GM23338 (cell line): Measurements from ENCODE around the gene LILRA6. TPM values are rescaled to one million over a fixed set of nuclear protein-coding genes. Genes with fewer than 3 reads are reported as not detected.

ENCODE experiments used
- ATAC-seq: fragments of 200-7000 bp; cut with Tn5 transposase; 3 replicates; pipeline ENCODE4 v1.9.1; 2020
- DNase-seq: peaks from one replicate; pipeline ENCODE4 v3.0.0-alpha.2; 2015; ENCODE audit warnings: low spot score
- H2AFZ ChIP-seq: fragments of 200-600 bp; sonication (generic); 2 replicates; pipeline ENCODE4 v1.8.0; 2016; ENCODE audit warnings: antibody characterized with exemption, mild to moderate bottlenecking, moderate library complexity
- H3F3A ChIP-seq: fragments of 200-600 bp; sonication (generic); replicated peaks from 2 replicates; pipeline ENCODE4 v1.8.0; 2017; ENCODE audit warnings: antibody characterized with exemption, mixed run types, low read depth
- H3K27ac ChIP-seq: fragments of 200-600 bp; sonication (generic); 2 replicates; pipeline ENCODE4 v1.6.1; 2016; ENCODE audit warnings: low read depth
- H3K27me3 ChIP-seq: fragments of 200-600 bp; sonication (generic); 2 replicates; pipeline ENCODE4 v1.8.0; 2016; ENCODE audit warnings: mild to moderate bottlenecking, mixed run types, moderate library complexity; ENCODE audit not compliant: insufficient read depth
- H3K36me3 ChIP-seq: fragments of 200-600 bp; sonication (generic); 2 replicates; pipeline ENCODE4 v1.8.0; 2016; ENCODE audit warnings: mild to moderate bottlenecking; ENCODE audit not compliant: insufficient read depth
- H3K4me1 ChIP-seq: fragments of 200-600 bp; sonication (generic); 2 replicates; pipeline ENCODE4 v1.8.0; 2016; ENCODE audit warnings: mild to moderate bottlenecking, moderate library complexity; ENCODE audit not compliant: insufficient read depth
- H3K4me2 ChIP-seq: fragments of 200-600 bp; sonication (generic); 2 replicates; pipeline ENCODE4 v1.7.1; 2017; ENCODE audit warnings: mixed run types
- H3K4me3 ChIP-seq: fragments of 200-600 bp; sonication (generic); 2 replicates; pipeline ENCODE4 v1.6.1; 2016; ENCODE audit warnings: mixed run types
- H3K79me2 ChIP-seq: fragments of 200-600 bp; sonication (generic); replicated peaks from 2 replicates; pipeline ENCODE4 v1.8.0; 2017; ENCODE audit warnings: mild to moderate bottlenecking; ENCODE audit not compliant: insufficient read depth
- H3K9me2 ChIP-seq: fragments of 200-600 bp; sonication (generic); 2 replicates; pipeline ENCODE4 v1.8.0; 2017; ENCODE audit not compliant: insufficient read depth
- H4K20me1 ChIP-seq: fragments of 200-600 bp; sonication (generic); replicated peaks from 2 replicates; pipeline ENCODE4 v1.8.0; 2017; ENCODE audit warnings: mild to moderate bottlenecking; ENCODE audit not compliant: insufficient read depth
- H3K27ac Mint-ChIP-seq: 2 replicates; pipeline ENCODE4 v1.8.0; 2020; ENCODE audit warnings: inconsistent platforms, mild to moderate bottlenecking, moderate library complexity, mixed read lengths
- H3K27me3 Mint-ChIP-seq: 3 replicates; pipeline ENCODE4 v1.8.0; 2022; ENCODE audit warnings: low read depth, mild to moderate bottlenecking, moderate library complexity, mixed read lengths, inconsistent platforms; ENCODE audit not compliant: insufficient read depth, poor library complexity
- H3K36me3 Mint-ChIP-seq: 3 replicates; pipeline ENCODE4 v1.8.0; 2021; ENCODE audit warnings: low read depth, mild to moderate bottlenecking, inconsistent platforms, moderate library complexity, mixed read lengths
- H3K4me1 Mint-ChIP-seq: 3 replicates; pipeline ENCODE4 v1.8.0; 2020; ENCODE audit warnings: mild to moderate bottlenecking, inconsistent platforms, mixed read lengths
- H3K4me3 Mint-ChIP-seq: 3 replicates; pipeline ENCODE4 v1.8.0; 2021; ENCODE audit warnings: moderate library complexity, mild to moderate bottlenecking, inconsistent platforms, mixed read lengths
- H3K9me3 Mint-ChIP-seq: 3 replicates; pipeline ENCODE4 v1.8.0; 2020; ENCODE audit warnings: moderate library complexity, mild to moderate bottlenecking, inconsistent platforms, mixed read lengths
- CREB1 ChIP-seq: fragments of 250-450 bp; sonication (Bioruptor Pico); IDR thresholded peaks from 2 replicates; pipeline ENCODE4 v1.5.0; 2020; ENCODE audit warnings: low read depth, mild to moderate bottlenecking, moderate library complexity
- EZH2 ChIP-seq: fragments of 200-600 bp; sonication (generic); IDR thresholded peaks from one replicate; pipeline ENCODE4 v1.8.0; 2017; ENCODE audit warnings: antibody characterized with exemption, mild to moderate bottlenecking, low read depth; ENCODE audit not compliant: unreplicated experiment
- EZH2phosphoT487 ChIP-seq: fragments of 200-600 bp; sonication (generic); IDR thresholded peaks from one replicate; pipeline ENCODE4 v1.8.1; 2018; ENCODE audit warnings: antibody characterized with exemption; ENCODE audit not compliant: unreplicated experiment
- JUNB ChIP-seq: IDR thresholded peaks from one replicate; pipeline ENCODE4 v1.6.1; 2016; ENCODE audit warnings: antibody characterized with exemption; ENCODE audit not compliant: unreplicated experiment
- NANOG ChIP-seq: IDR thresholded peaks from 2 replicates; pipeline ENCODE4 v1.6.1; 2016; ENCODE audit warnings: antibody characterized with exemption, borderline replicate concordance
- POLR2AphosphoS5 ChIP-seq: IDR thresholded peaks from 2 replicates; pipeline ENCODE4 v1.6.1; 2016; ENCODE audit warnings: antibody characterized with exemption, low read depth
- STAT1 ChIP-seq: IDR thresholded peaks from one replicate; pipeline ENCODE4 v1.6.1; 2016; ENCODE audit warnings: antibody characterized with exemption; ENCODE audit not compliant: unreplicated experiment
- ZNF331 ChIP-seq: fragments of 250-450 bp; sonication (Bioruptor Pico); IDR thresholded peaks from 2 replicates; pipeline ENCODE4 v1.5.0; 2020; ENCODE audit warnings: low read depth, mild to moderate bottlenecking, moderate library complexity
- polyA plus RNA-seq: library from polyadenylated mRNA; unstranded; fragments of >200 nt; fragmentation: Nextera tagmentation; extraction: Ambion mirVana; gene quantifications from 2 replicates; pipeline ENCODE4 v1.2.1, GENCODE V29; 2016
- total RNA-seq: library from RNA; depleted of rRNA; stranded (reverse); fragments of >200 nt; shearing (Covaris generic); gene quantifications from 2 replicates; pipeline ENCODE4 v1.2.3, GENCODE V29; 2014
- TF ChIP-seq, protein P1 (sequence below): IDR thresholded peaks from one replicate; pipeline ENCODE4 v1.6.1; 2018; ENCODE audit warnings: antibody characterized with exemption; ENCODE audit not compliant: unreplicated experiment
- TF ChIP-seq, protein P2 (sequence below): IDR thresholded peaks from 2 replicates; pipeline ENCODE4 v1.6.1; 2016; ENCODE audit warnings: antibody characterized with exemption
- TF ChIP-seq, protein P3 (sequence below), 2 experiments: fragments of 200-600 bp in 1 of 2; sonication (generic) in 1 of 2; conservative IDR thresholded peaks; 2 replicates each; pipeline versions ENCODE4 v1.5.1 to v1.6.1; 2016 to 2017; ENCODE audit warnings: antibody characterized with exemption in 2 of 2, low read depth in 2 of 2, mild to moderate bottlenecking in 2 of 2, moderate library complexity in 1 of 2

LILRA6 gene
- total and polyA plus RNA-seq, 2 experiments from 2014 or later: not detected

DNA sequence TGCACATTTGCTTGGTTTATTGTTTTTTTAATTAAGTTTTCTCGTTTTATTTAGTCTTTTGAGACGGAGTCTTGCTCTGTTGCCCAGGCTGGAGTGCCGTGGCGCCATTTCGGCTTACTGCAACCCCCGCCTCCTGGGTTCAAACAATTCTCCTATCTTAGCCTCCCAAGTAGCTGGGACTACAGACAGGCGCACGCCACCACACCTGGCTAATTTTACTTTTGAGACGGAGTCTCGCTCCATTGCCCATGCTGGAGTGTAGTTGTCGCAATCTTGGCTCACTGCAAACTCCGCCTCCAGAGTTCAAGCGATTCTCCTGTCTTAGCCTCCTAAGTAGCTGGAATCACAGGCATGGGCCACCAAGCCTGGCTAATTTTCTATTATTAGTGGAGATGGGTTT lies 40.6 kb downstream of the LILRA6 start:
- peaks cover 60% of the 10 kb centered on the region for H3K36me3 ChIP-seq
- no peaks in the 10 kb centered on the region for H3K9me2 ChIP-seq
- peak overlapping the region; percentile 60 for H3K27ac ChIP-seq
- TF ChIP-seq, protein P1, sequence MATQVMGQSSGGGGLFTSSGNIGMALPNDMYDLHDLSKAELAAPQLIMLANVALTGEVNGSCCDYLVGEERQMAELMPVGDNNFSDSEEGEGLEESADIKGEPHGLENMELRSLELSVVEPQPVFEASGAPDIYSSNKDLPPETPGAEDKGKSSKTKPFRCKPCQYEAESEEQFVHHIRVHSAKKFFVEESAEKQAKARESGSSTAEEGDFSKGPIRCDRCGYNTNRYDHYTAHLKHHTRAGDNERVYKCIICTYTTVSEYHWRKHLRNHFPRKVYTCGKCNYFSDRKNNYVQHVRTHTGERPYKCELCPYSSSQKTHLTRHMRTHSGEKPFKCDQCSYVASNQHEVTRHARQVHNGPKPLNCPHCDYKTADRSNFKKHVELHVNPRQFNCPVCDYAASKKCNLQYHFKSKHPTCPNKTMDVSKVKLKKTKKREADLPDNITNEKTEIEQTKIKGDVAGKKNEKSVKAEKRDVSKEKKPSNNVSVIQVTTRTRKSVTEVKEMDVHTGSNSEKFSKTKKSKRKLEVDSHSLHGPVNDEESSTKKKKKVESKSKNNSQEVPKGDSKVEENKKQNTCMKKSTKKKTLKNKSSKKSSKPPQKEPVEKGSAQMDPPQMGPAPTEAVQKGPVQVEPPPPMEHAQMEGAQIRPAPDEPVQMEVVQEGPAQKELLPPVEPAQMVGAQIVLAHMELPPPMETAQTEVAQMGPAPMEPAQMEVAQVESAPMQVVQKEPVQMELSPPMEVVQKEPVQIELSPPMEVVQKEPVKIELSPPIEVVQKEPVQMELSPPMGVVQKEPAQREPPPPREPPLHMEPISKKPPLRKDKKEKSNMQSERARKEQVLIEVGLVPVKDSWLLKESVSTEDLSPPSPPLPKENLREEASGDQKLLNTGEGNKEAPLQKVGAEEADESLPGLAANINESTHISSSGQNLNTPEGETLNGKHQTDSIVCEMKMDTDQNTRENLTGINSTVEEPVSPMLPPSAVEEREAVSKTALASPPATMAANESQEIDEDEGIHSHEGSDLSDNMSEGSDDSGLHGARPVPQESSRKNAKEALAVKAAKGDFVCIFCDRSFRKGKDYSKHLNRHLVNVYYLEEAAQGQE: no peak
- no peak for TF ChIP-seq ZNF331 (CRISPR knock-in tag)
- no peak for TF ChIP-seq EZH2
- no peak for TF ChIP-seq CREB1 (CRISPR knock-in tag)
- no peak for TF ChIP-seq JUNB
- TF ChIP-seq STAT1: no peak
- TF ChIP-seq NANOG: no peak
- TF ChIP-seq, protein P2, sequence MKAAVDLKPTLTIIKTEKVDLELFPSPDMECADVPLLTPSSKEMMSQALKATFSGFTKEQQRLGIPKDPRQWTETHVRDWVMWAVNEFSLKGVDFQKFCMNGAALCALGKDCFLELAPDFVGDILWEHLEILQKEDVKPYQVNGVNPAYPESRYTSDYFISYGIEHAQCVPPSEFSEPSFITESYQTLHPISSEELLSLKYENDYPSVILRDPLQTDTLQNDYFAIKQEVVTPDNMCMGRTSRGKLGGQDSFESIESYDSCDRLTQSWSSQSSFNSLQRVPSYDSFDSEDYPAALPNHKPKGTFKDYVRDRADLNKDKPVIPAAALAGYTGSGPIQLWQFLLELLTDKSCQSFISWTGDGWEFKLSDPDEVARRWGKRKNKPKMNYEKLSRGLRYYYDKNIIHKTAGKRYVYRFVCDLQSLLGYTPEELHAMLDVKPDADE: no peak
- no peak for TF ChIP-seq POLR2AphosphoS5
- TF ChIP-seq EZH2phosphoT487: no peak
- TF ChIP-seq, protein P3, sequence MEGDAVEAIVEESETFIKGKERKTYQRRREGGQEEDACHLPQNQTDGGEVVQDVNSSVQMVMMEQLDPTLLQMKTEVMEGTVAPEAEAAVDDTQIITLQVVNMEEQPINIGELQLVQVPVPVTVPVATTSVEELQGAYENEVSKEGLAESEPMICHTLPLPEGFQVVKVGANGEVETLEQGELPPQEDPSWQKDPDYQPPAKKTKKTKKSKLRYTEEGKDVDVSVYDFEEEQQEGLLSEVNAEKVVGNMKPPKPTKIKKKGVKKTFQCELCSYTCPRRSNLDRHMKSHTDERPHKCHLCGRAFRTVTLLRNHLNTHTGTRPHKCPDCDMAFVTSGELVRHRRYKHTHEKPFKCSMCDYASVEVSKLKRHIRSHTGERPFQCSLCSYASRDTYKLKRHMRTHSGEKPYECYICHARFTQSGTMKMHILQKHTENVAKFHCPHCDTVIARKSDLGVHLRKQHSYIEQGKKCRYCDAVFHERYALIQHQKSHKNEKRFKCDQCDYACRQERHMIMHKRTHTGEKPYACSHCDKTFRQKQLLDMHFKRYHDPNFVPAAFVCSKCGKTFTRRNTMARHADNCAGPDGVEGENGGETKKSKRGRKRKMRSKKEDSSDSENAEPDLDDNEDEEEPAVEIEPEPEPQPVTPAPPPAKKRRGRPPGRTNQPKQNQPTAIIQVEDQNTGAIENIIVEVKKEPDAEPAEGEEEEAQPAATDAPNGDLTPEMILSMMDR (conservative IDR thresholded peaks at IDR 0.05; ENCODE audit: low read depth in 2 of 2): no peak
- H3F3A ChIP-seq: peaks cover 58% of the 10 kb centered on the region
- H4K20me1 ChIP-seq: peaks cover 61% of the 10 kb centered on the region
- ATAC-seq (no peak), DNase-seq (no peak)
- H3K27me3 Mint-ChIP-seq: peaks cover 42% of the 10 kb centered on the region
- H3K4me3 Mint-ChIP-seq: peak overlapping the region; percentile 96
- peak overlapping the region; percentile 100 for H3K27ac Mint-ChIP-seq
- peak overlapping the region; percentile 100 for H3K4me2 ChIP-seq
- no peak overlapping the region for H2AFZ ChIP-seq
- H3K4me1 ChIP-seq: peaks cover 40% of the 10 kb centered on the region
- peaks cover 44% of the 10 kb centered on the region for H3K4me1 Mint-ChIP-seq
- no peaks in the 10 kb centered on the region for H3K27me3 ChIP-seq
- peak overlapping the region; percentile 89 for H3K4me3 ChIP-seq
- H3K9me3 Mint-ChIP-seq: peaks cover 4% of the 10 kb centered on the region
- H3K36me3 Mint-ChIP-seq: peaks cover 67% of the 10 kb centered on the region
- peaks cover 65% of the 10 kb centered on the region for H3K79me2 ChIP-seq
